Measurements from ENCODE around the gene OR10X1. TPM values are rescaled to one million over a fixed set of nuclear protein-coding genes. Genes with fewer than 3 reads are reported as not detected.

OR10X1 gene
- total and polyA plus RNA-seq, 2 of the 4 experiments (the other 2 are of a cell fraction) = not detected

DNA sequence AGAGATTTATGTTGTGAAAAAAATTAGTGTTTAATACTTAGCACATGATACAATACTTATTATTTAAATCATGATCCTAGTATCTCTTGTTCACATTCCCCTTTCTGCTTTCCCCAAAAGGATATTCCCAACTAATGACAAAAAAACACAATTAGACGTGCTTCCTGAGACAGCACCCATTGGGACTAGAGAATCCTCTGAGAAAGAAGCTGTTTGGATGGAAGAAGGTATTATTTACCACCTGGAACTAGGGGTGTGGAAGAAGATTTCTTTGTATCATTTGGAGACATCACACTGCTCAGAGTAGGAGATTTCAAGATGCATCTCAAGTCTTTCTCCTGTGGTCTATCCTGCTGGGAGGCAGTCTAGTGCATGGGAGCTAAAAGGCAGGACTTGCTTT, 25.3 kb upstream of the OR10X1 start, which contains the start of gene OR10Z1:
TSS of gene OR10Z1 (plus strand) at position 301 of the 400 bp plus-strand sequence. CDS start 1,171 bp downstream, outside the sequence.
- Histone ChIP-seq H2BK120ac (ENCODE audit: low read depth, low read length) (no peak within 1 kb of the TSS), H4K8ac (ENCODE audit: low read depth in 2 of 2, low read length in 2 of 2) (no peak within 1 kb of the TSS), H3K56ac (ENCODE audit: extremely low read depth, insufficient read depth, low read length) (no peak within 1 kb of the TSS), H3K9ac (ENCODE audit: low read depth, low read length) (no peak within 1 kb of the TSS), H3K9me1 (ENCODE audit: insufficient read depth, low read length) (no peaks in the 10 kb centered on the region), H3K23ac (ENCODE audit: low read depth, low read length) (no peak within 1 kb of the TSS), H4K5ac (ENCODE audit: low read depth, low read length) (no peak within 1 kb of the TSS), H3K4me3 (ENCODE audit: insufficient read depth, low read depth, low read length) (no peak within 1 kb of the TSS), H2BK5ac (ENCODE audit: low read depth, low read length, poor library complexity, severe bottlenecking) (no peak within 1 kb of the TSS), H2BK15ac (ENCODE audit: low read depth, low read length) (no peak within 1 kb of the TSS), H3K4ac (ENCODE audit: low read depth, low read length) (no peak within 1 kb of the TSS), H3K4me2 (ENCODE audit: low read depth, low read length) (no peak within 1 kb of the TSS), H2BK20ac (ENCODE audit: low read depth, low read length) (no peak within 1 kb of the TSS), H2AK9ac (replicated peaks; ENCODE audit: low read depth, low read length, poor library complexity) (no peak within 1 kb of the TSS), H3K36me3 (ENCODE audit: control insufficient read depth, insufficient read depth, low read length) (no peaks in the 10 kb centered on the region), H3K27ac (ENCODE audit: insufficient read depth, low read length) (no peak within 1 kb of the TSS), H3K79me1 (ENCODE audit: low read depth in 1 of 2, low read length in 2 of 2) (no peaks in the 10 kb centered on the region), H3K18ac (ENCODE audit: low read depth, low read length) (no peak within 1 kb of the TSS), H3K14ac (replicated peaks; ENCODE audit: low read depth, low read length) (no peak within 1 kb of the TSS), H4K91ac (ENCODE audit: insufficient read depth, low read depth, low read length) (no peak within 1 kb of the TSS), H3K4me1 (ENCODE audit: control insufficient read depth, insufficient read depth, low read length) (no peaks in the 10 kb centered on the region), H3K27me3 (ENCODE audit: control insufficient read depth, insufficient read depth, low read length) (no peaks in the 10 kb centered on the region), H3K9me3 (ENCODE audit: control insufficient read depth, insufficient read depth, low read length) (no peaks in the 10 kb centered on the region; the same call in 1 of the 2 replicates), H2AK5ac (ENCODE audit: low read depth, low read length) (no peak within 1 kb of the TSS), H2AFZ (replicated peaks; ENCODE audit: low read length, poor library complexity) (no peak within 1 kb of the TSS), H4K20me1 (ENCODE audit: insufficient read depth, low read length) (no peaks in the 10 kb centered on the region)
- ATAC-seq (ENCODE audit: low read depth) = no peak
- in situ Hi-C loops (cut with MboI; ENCODE audit: low sequenced_read_pairs) (no loop called here), intact Hi-C loops (cut with micrococcal nuclease) (no loop called here), dilution Hi-C loops (cut with HindIII; ENCODE audit: low sequenced_read_pairs, unreplicated experiment) (no loop called here)
- no peak for TF ChIP-seq ELK1 (IDR thresholded peaks at IDR 0.05; ENCODE audit: borderline replicate concordance, low read depth, low read length)
- TF ChIP-seq NFE2L2 (IDR thresholded peaks at IDR 0.05; ENCODE audit: low read depth, low read length) = no peak
- no peak for TF ChIP-seq RCOR1 (IDR thresholded peaks at IDR 0.05; ENCODE audit: insufficient replicate concordance, low read length)
- TF ChIP-seq CHD1 (IDR thresholded peaks at IDR 0.05; ENCODE audit: low read depth, low read length) = no peak
- TF ChIP-seq MXI1 (IDR thresholded peaks at IDR 0.05; ENCODE audit: borderline replicate concordance, low read depth, low read length) = no peak
- TF ChIP-seq SMC3 (IDR thresholded peaks at IDR 0.05; ENCODE audit: low read depth, low read length) = no peak
- no TSS peak for BruUV-seq (replicated peaks)
- DNase-seq = no peak
- ChIA-PET CTCF (no interaction called here), POLR2A (ENCODE audit: unreplicated experiment) (no interaction called here)
- WGBS, 2 experiments (ENCODE audit: extremely low coverage in 2 of 2, insufficient read length in 1 of 2) = no CpG with 5 or more reads among the region's 1 CpG
